Hepatocyte (in vitro differentiated cells): ENCODE data around the gene STK11IP. TPM values are rescaled to one million over a fixed set of nuclear protein-coding genes. Genes with fewer than 3 reads are reported as not detected.

Experiments
- DNase-seq: peaks from one replicate; pipeline ENCODE4 v3.0.0-alpha.2; 2016; ENCODE audit warnings: low spot score
- H2AFZ ChIP-seq: fragments of 200-600 bp; sonication (generic); 2 replicates; pipeline ENCODE4 v1.6.0; 2016; ENCODE audit warnings: antibody characterized with exemption, mild to moderate bottlenecking
- H3K27ac ChIP-seq: fragments of 200-600 bp; sonication (generic); 2 replicates; pipeline ENCODE4 v1.5.1; 2016; ENCODE audit warnings: mild to moderate bottlenecking
- H3K27me3 ChIP-seq: fragments of 200-600 bp; sonication (generic); 2 replicates; pipeline ENCODE4 v1.6.1; 2016
- H3K36me3 ChIP-seq: fragments of 200-600 bp; sonication (generic); replicated peaks from 2 replicates; pipeline ENCODE4 v1.5.1; 2016; ENCODE audit warnings: low read depth; ENCODE audit not compliant: insufficient read depth
- H3K4me1 ChIP-seq: fragments of 200-600 bp; sonication (generic); 2 replicates; pipeline ENCODE4 v1.5.1; 2016; ENCODE audit warnings: mild to moderate bottlenecking, moderate library complexity; ENCODE audit not compliant: insufficient read depth
- H3K4me2 ChIP-seq: fragments of 200-600 bp; sonication (generic); 2 replicates; pipeline ENCODE4 v1.6.0; 2016
- H3K4me3 ChIP-seq: fragments of 200-600 bp; sonication (generic); 2 replicates; pipeline ENCODE4 v1.5.1; 2016; ENCODE audit warnings: mild to moderate bottlenecking
- H3K79me2 ChIP-seq: fragments of 200-600 bp; sonication (generic); 2 replicates; pipeline ENCODE4 v1.6.0; 2017; ENCODE audit warnings: mild to moderate bottlenecking
- H3K9me2 ChIP-seq: fragments of 200-600 bp; sonication (generic); replicated peaks from 2 replicates; pipeline ENCODE4 v1.6.0; 2017; ENCODE audit warnings: mild to moderate bottlenecking; ENCODE audit not compliant: insufficient read depth
- H3K9me3 ChIP-seq: fragments of 200-600 bp; sonication (generic); 2 replicates; pipeline ENCODE4 v1.5.1; 2016; ENCODE audit warnings: low read depth, mild to moderate bottlenecking
- H4K20me1 ChIP-seq: fragments of 200-600 bp; sonication (generic); 2 replicates; pipeline ENCODE4 v1.6.0; 2016; ENCODE audit warnings: mild to moderate bottlenecking; ENCODE audit not compliant: insufficient read depth, poor library complexity, severe bottlenecking
- EZH2 ChIP-seq: fragments of 200-600 bp; sonication (generic); IDR thresholded peaks from 2 replicates; pipeline ENCODE4 v1.6.1; 2016; ENCODE audit warnings: antibody characterized with exemption, mild to moderate bottlenecking, borderline replicate concordance
- EZH2phosphoT487 ChIP-seq: fragments of 200-600 bp; sonication (generic); IDR thresholded peaks from one replicate; pipeline ENCODE4 v1.6.1; 2018; ENCODE audit warnings: antibody characterized with exemption, mild to moderate bottlenecking, low read depth, moderate library complexity; ENCODE audit not compliant: unreplicated experiment, severe bottlenecking
- WGBS: methylation state at CpG from one replicate; pipeline ENCODE4 v1.1.6; 2016; ENCODE audit warnings: low lambda C conversion rate; ENCODE audit errors: missing lambda C conversion rate; 5-methylcytosine and 5-hydroxymethylcytosine counted together
- microRNA-seq: library from miRNA; unstranded; fragments of <30 nt; microRNA quantifications from one replicate; pipeline ENCODE4, GENCODE V29; 2017
- polyA plus RNA-seq: library from polyadenylated mRNA; unstranded; fragments of >200 nt; fragmentation: Nextera tagmentation; extraction: Ambion mirVana; gene quantifications from 2 replicates; pipeline ENCODE4 v1.2.1, GENCODE V29; 2016
- small RNA-seq: library from RNA; depleted of rRNA; stranded (forward); fragments of <200 nt; gene quantifications from one replicate; pipeline ENCODE3, GENCODE V24; 2014
- total RNA-seq: library from RNA; depleted of rRNA; stranded (reverse); fragments of >200 nt; gene quantifications from 2 replicates; pipeline ENCODE4 v1.2.3, GENCODE V29; 2014
- TF ChIP-seq, protein P1 (sequence below): fragments of 200-600 bp; sonication (generic); IDR thresholded peaks from 2 replicates; pipeline ENCODE4 v1.5.1; 2016; ENCODE audit warnings: antibody characterized with exemption, mild to moderate bottlenecking; ENCODE audit not compliant: poor library complexity

STK11IP gene
- total and polyA plus RNA-seq, 2 experiments from 2014 or later, result 16.7 to 17.6 TPM

DNA sequence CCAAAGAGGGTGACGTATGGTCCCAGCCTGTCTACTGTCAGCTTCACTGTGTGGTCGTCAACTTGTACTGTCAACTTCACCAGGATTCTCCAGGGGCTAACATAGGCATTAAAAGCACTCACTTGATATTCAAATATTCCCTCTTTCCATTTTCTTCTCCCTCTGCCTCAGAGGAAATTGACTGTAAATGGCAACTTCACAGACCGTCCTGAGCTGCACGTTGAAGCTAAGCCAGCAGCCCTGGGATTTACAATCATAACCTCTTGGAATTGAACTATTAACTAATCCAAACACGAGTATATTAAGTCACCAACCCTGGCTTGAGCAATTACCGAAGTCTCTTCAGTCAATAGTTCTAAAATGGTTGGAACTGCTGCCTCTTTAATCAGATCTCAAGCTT, 68.3 kb downstream of the STK11IP start:
- 80% methylated on average over 6 of the region's 6 CpGs for WGBS
- no peak for DNase-seq
- Histone ChIP-seq H3K4me3 (no peak overlapping the region), H3K9me2 (no peaks in the 10 kb centered on the region), H4K20me1 (no peaks in the 10 kb centered on the region), H2AFZ (no peak overlapping the region), H3K4me2 (no peak overlapping the region), H3K27ac (no peak overlapping the region), H3K4me1 (peaks cover 9% of the 10 kb centered on the region), H3K27me3 (no peaks in the 10 kb centered on the region), H3K36me3 (no peaks in the 10 kb centered on the region), H3K9me3 (no peaks in the 10 kb centered on the region), H3K79me2 (no peaks in the 10 kb centered on the region)
- TF ChIP-seq, protein P1, sequence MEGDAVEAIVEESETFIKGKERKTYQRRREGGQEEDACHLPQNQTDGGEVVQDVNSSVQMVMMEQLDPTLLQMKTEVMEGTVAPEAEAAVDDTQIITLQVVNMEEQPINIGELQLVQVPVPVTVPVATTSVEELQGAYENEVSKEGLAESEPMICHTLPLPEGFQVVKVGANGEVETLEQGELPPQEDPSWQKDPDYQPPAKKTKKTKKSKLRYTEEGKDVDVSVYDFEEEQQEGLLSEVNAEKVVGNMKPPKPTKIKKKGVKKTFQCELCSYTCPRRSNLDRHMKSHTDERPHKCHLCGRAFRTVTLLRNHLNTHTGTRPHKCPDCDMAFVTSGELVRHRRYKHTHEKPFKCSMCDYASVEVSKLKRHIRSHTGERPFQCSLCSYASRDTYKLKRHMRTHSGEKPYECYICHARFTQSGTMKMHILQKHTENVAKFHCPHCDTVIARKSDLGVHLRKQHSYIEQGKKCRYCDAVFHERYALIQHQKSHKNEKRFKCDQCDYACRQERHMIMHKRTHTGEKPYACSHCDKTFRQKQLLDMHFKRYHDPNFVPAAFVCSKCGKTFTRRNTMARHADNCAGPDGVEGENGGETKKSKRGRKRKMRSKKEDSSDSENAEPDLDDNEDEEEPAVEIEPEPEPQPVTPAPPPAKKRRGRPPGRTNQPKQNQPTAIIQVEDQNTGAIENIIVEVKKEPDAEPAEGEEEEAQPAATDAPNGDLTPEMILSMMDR, result no peak
- TF ChIP-seq EZH2phosphoT487 (no peak), EZH2 (no peak)

Small RNA genes within 50 kb of the gene (microRNA-seq; reads per million reads assigned to microRNA genes)
- 3.1 reads per million for gene MIR3132

Small RNA genes within 50 kb of the gene (small RNA-seq; reads per million reads assigned to genes)
- gene MIR3132 (not detected), gene RN7SKP213 (not detected)

Other genes with a start within 250 kb of the STK11IP start
- gene DNPEP, start 209.9 kb upstream of the STK11IP start, total RNA-seq, result 53.5 and 72.0 TPM in 2 replicates
- 79.0 and 87.7 TPM in 2 replicates for gene DNPEP, start 209.9 kb upstream of the STK11IP start, polyA plus RNA-seq
- gene DES, start 179.5 kb upstream of the STK11IP start, total RNA-seq, result 103 and 114 TPM in 2 replicates
- 58.5 and 60.9 TPM in 2 replicates for gene DES, start 179.5 kb upstream of the STK11IP start, polyA plus RNA-seq
- gene SPEG, start 163.0 kb upstream of the STK11IP start, total RNA-seq, result 21.1 and 21.6 TPM in 2 replicates
- 35.8 and 40.0 TPM in 2 replicates for gene SPEG, start 163.0 kb upstream of the STK11IP start, polyA plus RNA-seq
- 51.3 and 76.5 TPM in 2 replicates for gene GMPPA, start 99.0 kb upstream of the STK11IP start, total RNA-seq
- 67.8 and 75.6 TPM in 2 replicates for gene GMPPA, start 99.0 kb upstream of the STK11IP start, polyA plus RNA-seq
- gene ASIC4, start 83.4 kb upstream of the STK11IP start, total RNA-seq, result not detected in 2 replicates
- gene ASIC4, start 83.4 kb upstream of the STK11IP start, polyA plus RNA-seq, result 0.07 TPM in 1 of 2 replicates, not detected in the other
- 180 and 193 TPM in 2 replicates for gene CHPF, start 54.0 kb upstream of the STK11IP start, total RNA-seq
- 315 and 361 TPM in 2 replicates for gene CHPF, start 54.0 kb upstream of the STK11IP start, polyA plus RNA-seq
- 7.3 and 8.0 TPM in 2 replicates for gene TMEM198, start 53.8 kb upstream of the STK11IP start, total RNA-seq
- gene TMEM198, start 53.8 kb upstream of the STK11IP start, polyA plus RNA-seq, result 10.4 and 12.2 TPM in 2 replicates
- 72.4 and 84.6 TPM in 2 replicates for gene OBSL1, start 26.3 kb upstream of the STK11IP start, total RNA-seq
- 61.0 and 73.7 TPM in 2 replicates for gene OBSL1, start 26.3 kb upstream of the STK11IP start, polyA plus RNA-seq
- 3.3 and 5.6 TPM in 2 replicates for gene INHA, start 25.5 kb upstream of the STK11IP start, total RNA-seq
- gene INHA, start 25.5 kb upstream of the STK11IP start, polyA plus RNA-seq, result 8.1 and 9.2 TPM in 2 replicates
- 1.8 and 3.0 TPM in 2 replicates for gene SLC4A3, start 29.8 kb downstream of the STK11IP start, total RNA-seq
- 8.1 and 14.1 TPM in 2 replicates for gene SLC4A3, start 29.8 kb downstream of the STK11IP start, polyA plus RNA-seq